ENCODE data around the gene BCR. TPM values are rescaled to one million over a fixed set of nuclear protein-coding genes. Genes with fewer than 3 reads are reported as not detected.
"Not testable (repeated sequence)": the region's sequence is repeated elsewhere in the genome, so short reads cannot be mapped to it uniquely, and the experiment has no call there.

BCR gene
- total RNA-seq, 2 experiments from 2014 or later = 60.0 to 64.8 TPM

- ATAC-seq (ENCODE audit: poor library complexity) (no peak), DNase-seq (no peak)
- Histone ChIP-seq H3K36me3 (ENCODE audit: insufficient read depth, low read length) (peaks cover 22% of the 10 kb centered on the region), H3K4me1 (ENCODE audit: insufficient read depth, low read length) (no peaks in the 10 kb centered on the region), H3K4me3 (ENCODE audit: low read length) (no peak overlapping the region), H3K27me3 (ENCODE audit: control insufficient read depth in 1 of 2, insufficient read depth in 2 of 2, low read length in 2 of 2) (no peaks in the 10 kb centered on the region), H3K9me3 (ENCODE audit: control insufficient read depth in 1 of 2, insufficient read depth in 1 of 2, low read length in 2 of 2) (no peaks in the 10 kb centered on the region), H3K27ac (ENCODE audit: low read depth in 1 of 2, low read length in 2 of 2) (no peak overlapping the region)
- Mint-ChIP-seq H3K4me3 (no peak overlapping the region), H3K36me3 (ENCODE audit: low read depth) (peaks cover 27% of the 10 kb centered on the region), H3K27ac (no peak overlapping the region), H3K27me3 (no peaks in the 10 kb centered on the region), H3K9me3 (no peaks in the 10 kb centered on the region), H3K4me1 (ENCODE audit: low read depth) (no peaks in the 10 kb centered on the region)
- intact Hi-C loops (cut with DNase I, micrococcal nuclease) = no loop called here
- ChIA-PET CTCF (no interaction called here), POLR2A (no interaction called here)
- TF ChIP-seq CTCF (IDR thresholded peaks at IDR 0.05) = no peak
These were observed 126.6 kb downstream of the BCR start for GRCh38 chr22:23306926-23307325.

- POLR2A ChIA-PET; H3K4me1 Mint-ChIP-seq (ENCODE audit: low read depth); H3K9me3 ChIP-seq (ENCODE audit: control insufficient read depth in 1 of 2, insufficient read depth in 1 of 2, low read length in 2 of 2); ATAC-seq (ENCODE audit: poor library complexity); H3K4me3 ChIP-seq (ENCODE audit: low read length); H3K4me3 Mint-ChIP-seq; intact Hi-C loops (cut with DNase I, micrococcal nuclease); H3K27me3 Mint-ChIP-seq; CTCF ChIA-PET; H3K27me3 ChIP-seq (ENCODE audit: control insufficient read depth in 1 of 2, insufficient read depth in 2 of 2, low read length in 2 of 2); H3K27ac Mint-ChIP-seq; DNase-seq; H3K9me3 Mint-ChIP-seq; H3K27ac ChIP-seq (ENCODE audit: low read depth in 1 of 2, low read length in 2 of 2); H3K4me1 ChIP-seq (ENCODE audit: insufficient read depth, low read length): not testable (repeated sequence)
- peaks cover 18% of the 10 kb centered on the region for H3K36me3 ChIP-seq (ENCODE audit: insufficient read depth, low read length)
- peaks cover 23% of the 10 kb centered on the region for H3K36me3 Mint-ChIP-seq (ENCODE audit: low read depth)
These were observed 127.2 kb downstream of the BCR start for GRCh38 chr22:23307511-23307910.

GRCh38 chr22:23309261-23309660 is 129.0 kb downstream of the BCR start:
- H3K4me3 Mint-ChIP-seq; H3K27me3 ChIP-seq (ENCODE audit: control insufficient read depth in 1 of 2, insufficient read depth in 2 of 2, low read length in 2 of 2); H3K9me3 ChIP-seq (ENCODE audit: control insufficient read depth in 1 of 2, insufficient read depth in 1 of 2, low read length in 2 of 2); H3K9me3 Mint-ChIP-seq; DNase-seq; CTCF ChIA-PET; intact Hi-C loops (cut with DNase I, micrococcal nuclease); POLR2A ChIA-PET; H3K4me1 Mint-ChIP-seq (ENCODE audit: low read depth); H3K4me3 ChIP-seq (ENCODE audit: low read length); ATAC-seq (ENCODE audit: poor library complexity); H3K4me1 ChIP-seq (ENCODE audit: insufficient read depth, low read length); H3K27ac ChIP-seq (ENCODE audit: low read depth in 1 of 2, low read length in 2 of 2); H3K27ac Mint-ChIP-seq; H3K27me3 Mint-ChIP-seq: not testable (repeated sequence)
- peaks cover 19% of the 10 kb centered on the region for H3K36me3 ChIP-seq (ENCODE audit: insufficient read depth, low read length)
- H3K36me3 Mint-ChIP-seq (ENCODE audit: low read depth) = peaks cover 12% of the 10 kb centered on the region

- intact Hi-C loops (cut with DNase I, micrococcal nuclease) = loop anchor here in 1 of 2 experiments (10.0 kb wide), 1 partner anchor 224 kb away; no protein-coding TSS in a partner anchor
- H3K36me3 ChIP-seq (ENCODE audit: insufficient read depth, low read length) = peaks cover 30% of the 10 kb centered on the region
- H3K4me1 Mint-ChIP-seq (ENCODE audit: low read depth); H3K27me3 ChIP-seq (ENCODE audit: control insufficient read depth in 1 of 2, insufficient read depth in 2 of 2, low read length in 2 of 2); H3K27ac ChIP-seq (ENCODE audit: low read depth in 1 of 2, low read length in 2 of 2); H3K9me3 ChIP-seq (ENCODE audit: control insufficient read depth in 1 of 2, insufficient read depth in 1 of 2, low read length in 2 of 2); H3K27ac Mint-ChIP-seq; H3K9me3 Mint-ChIP-seq; H3K4me1 ChIP-seq (ENCODE audit: insufficient read depth, low read length); POLR2A ChIA-PET; H3K27me3 Mint-ChIP-seq; CTCF ChIA-PET; ATAC-seq (ENCODE audit: poor library complexity); DNase-seq; H3K4me3 Mint-ChIP-seq; H3K4me3 ChIP-seq (ENCODE audit: low read length): not testable (repeated sequence)
- peaks cover 16% of the 10 kb centered on the region for H3K36me3 Mint-ChIP-seq (ENCODE audit: low read depth)
These were observed 130.3 kb downstream of the BCR start for GRCh38 chr22:23310443-23311097.

- H3K9me3 Mint-ChIP-seq; H3K27ac ChIP-seq (ENCODE audit: low read depth in 1 of 2, low read length in 2 of 2); H3K4me3 Mint-ChIP-seq; POLR2A ChIA-PET; DNase-seq; H3K4me3 ChIP-seq (ENCODE audit: low read length); H3K27me3 Mint-ChIP-seq; CTCF ChIA-PET; H3K27me3 ChIP-seq (ENCODE audit: control insufficient read depth in 1 of 2, insufficient read depth in 2 of 2, low read length in 2 of 2); H3K4me1 ChIP-seq (ENCODE audit: insufficient read depth, low read length); ATAC-seq (ENCODE audit: poor library complexity); H3K27ac Mint-ChIP-seq; H3K4me1 Mint-ChIP-seq (ENCODE audit: low read depth); H3K9me3 ChIP-seq (ENCODE audit: control insufficient read depth in 1 of 2, insufficient read depth in 1 of 2, low read length in 2 of 2): not testable (repeated sequence)
- peaks cover 17% of the 10 kb centered on the region for H3K36me3 Mint-ChIP-seq (ENCODE audit: low read depth)
- H3K36me3 ChIP-seq (ENCODE audit: insufficient read depth, low read length) = peaks cover 22% of the 10 kb centered on the region
- intact Hi-C loops (cut with DNase I, micrococcal nuclease) = loop anchor here in 1 of 2 experiments (10.0 kb wide), 1 partner anchor 223 kb away; no protein-coding TSS in a partner anchor
These were observed 131.5 kb downstream of the BCR start for GRCh38 chr22:23311635-23312420.
